ENCODE results near the gene CEP170. TPM values are rescaled to one million over a fixed set of nuclear protein-coding genes. Genes with fewer than 3 reads are reported as not detected.

CEP170 gene
- total RNA-seq, 1 donor from 2014 or later: 108 TPM

Other genes with a start within 250 kb of the CEP170 start
- 19.8 to 26.5 TPM (median 24.9 TPM) in 3 replicates for gene SDCCAG8, start 760 bp upstream of the CEP170 start, total RNA-seq

All from chondrocyte (in vitro differentiated cells).